ENCODE measurements around the gene OPCML. TPM values are rescaled to one million over a fixed set of nuclear protein-coding genes. Genes with fewer than 3 reads are reported as not detected.

OPCML gene
- polyA plus RNA-seq, 1 donor from 2014 or later: 11.6 TPM

DNA sequence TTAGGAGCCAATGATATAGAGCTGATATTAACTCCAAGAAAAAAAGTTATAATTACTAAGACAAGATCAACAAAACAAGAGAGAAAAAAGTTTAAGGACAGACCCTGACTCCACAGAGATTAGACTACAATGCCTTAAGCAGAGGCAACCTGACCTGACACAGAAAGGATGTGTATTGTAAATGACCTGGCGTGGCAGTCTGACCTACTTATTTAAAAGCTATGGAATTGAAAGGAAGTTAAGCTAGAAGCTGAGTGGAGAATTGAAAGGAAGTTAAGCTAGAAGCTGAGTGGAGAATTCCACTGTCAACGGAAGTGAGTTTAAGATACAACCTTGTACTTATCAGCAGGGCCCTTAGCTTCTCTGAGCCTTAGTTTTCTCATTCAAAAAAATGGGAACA, 885.4 kb downstream of the OPCML start:
- TF ChIP-seq POLR2AphosphoS5 (IDR thresholded peaks at IDR 0.05) (no peak), RAD21 (conservative IDR thresholded peaks at IDR 0.05) (no peak), SMC3 (conservative IDR thresholded peaks at IDR 0.05; ENCODE audit: poor library complexity) (no peak), MXI1 (conservative IDR thresholded peaks at IDR 0.05; ENCODE audit: poor library complexity, severe bottlenecking) (no peak), EP300 (conservative IDR thresholded peaks at IDR 0.05; ENCODE audit: poor library complexity, severe bottlenecking) (no peak), TAF1 (IDR thresholded peaks at IDR 0.05; ENCODE audit: low read depth) (no peak), EZH2 (IDR thresholded peaks at IDR 0.05; ENCODE audit: borderline replicate concordance, insufficient read depth, low read length, poor library complexity, severe bottlenecking) (no peak)
- TF ChIP-seq, protein P1, sequence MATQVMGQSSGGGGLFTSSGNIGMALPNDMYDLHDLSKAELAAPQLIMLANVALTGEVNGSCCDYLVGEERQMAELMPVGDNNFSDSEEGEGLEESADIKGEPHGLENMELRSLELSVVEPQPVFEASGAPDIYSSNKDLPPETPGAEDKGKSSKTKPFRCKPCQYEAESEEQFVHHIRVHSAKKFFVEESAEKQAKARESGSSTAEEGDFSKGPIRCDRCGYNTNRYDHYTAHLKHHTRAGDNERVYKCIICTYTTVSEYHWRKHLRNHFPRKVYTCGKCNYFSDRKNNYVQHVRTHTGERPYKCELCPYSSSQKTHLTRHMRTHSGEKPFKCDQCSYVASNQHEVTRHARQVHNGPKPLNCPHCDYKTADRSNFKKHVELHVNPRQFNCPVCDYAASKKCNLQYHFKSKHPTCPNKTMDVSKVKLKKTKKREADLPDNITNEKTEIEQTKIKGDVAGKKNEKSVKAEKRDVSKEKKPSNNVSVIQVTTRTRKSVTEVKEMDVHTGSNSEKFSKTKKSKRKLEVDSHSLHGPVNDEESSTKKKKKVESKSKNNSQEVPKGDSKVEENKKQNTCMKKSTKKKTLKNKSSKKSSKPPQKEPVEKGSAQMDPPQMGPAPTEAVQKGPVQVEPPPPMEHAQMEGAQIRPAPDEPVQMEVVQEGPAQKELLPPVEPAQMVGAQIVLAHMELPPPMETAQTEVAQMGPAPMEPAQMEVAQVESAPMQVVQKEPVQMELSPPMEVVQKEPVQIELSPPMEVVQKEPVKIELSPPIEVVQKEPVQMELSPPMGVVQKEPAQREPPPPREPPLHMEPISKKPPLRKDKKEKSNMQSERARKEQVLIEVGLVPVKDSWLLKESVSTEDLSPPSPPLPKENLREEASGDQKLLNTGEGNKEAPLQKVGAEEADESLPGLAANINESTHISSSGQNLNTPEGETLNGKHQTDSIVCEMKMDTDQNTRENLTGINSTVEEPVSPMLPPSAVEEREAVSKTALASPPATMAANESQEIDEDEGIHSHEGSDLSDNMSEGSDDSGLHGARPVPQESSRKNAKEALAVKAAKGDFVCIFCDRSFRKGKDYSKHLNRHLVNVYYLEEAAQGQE (IDR thresholded peaks at IDR 0.05; ENCODE audit: borderline replicate concordance): no peak
- TF ChIP-seq, protein P2, sequence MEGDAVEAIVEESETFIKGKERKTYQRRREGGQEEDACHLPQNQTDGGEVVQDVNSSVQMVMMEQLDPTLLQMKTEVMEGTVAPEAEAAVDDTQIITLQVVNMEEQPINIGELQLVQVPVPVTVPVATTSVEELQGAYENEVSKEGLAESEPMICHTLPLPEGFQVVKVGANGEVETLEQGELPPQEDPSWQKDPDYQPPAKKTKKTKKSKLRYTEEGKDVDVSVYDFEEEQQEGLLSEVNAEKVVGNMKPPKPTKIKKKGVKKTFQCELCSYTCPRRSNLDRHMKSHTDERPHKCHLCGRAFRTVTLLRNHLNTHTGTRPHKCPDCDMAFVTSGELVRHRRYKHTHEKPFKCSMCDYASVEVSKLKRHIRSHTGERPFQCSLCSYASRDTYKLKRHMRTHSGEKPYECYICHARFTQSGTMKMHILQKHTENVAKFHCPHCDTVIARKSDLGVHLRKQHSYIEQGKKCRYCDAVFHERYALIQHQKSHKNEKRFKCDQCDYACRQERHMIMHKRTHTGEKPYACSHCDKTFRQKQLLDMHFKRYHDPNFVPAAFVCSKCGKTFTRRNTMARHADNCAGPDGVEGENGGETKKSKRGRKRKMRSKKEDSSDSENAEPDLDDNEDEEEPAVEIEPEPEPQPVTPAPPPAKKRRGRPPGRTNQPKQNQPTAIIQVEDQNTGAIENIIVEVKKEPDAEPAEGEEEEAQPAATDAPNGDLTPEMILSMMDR (IDR thresholded peaks at IDR 0.05; ENCODE audit: poor library complexity, severe bottlenecking): no peak

GRCh38 chr11:132644520-132645239, 887.6 kb downstream of the OPCML start:
- Histone ChIP-seq H3K27ac (ENCODE audit: low read length) (no peak overlapping the region), H3K4me3 (ENCODE audit: low read length) (no peak overlapping the region), H3F3A (ENCODE audit: insufficient read depth, low read length, poor library complexity, severe bottlenecking) (no peaks in the 10 kb centered on the region), H4K20me1 (ENCODE audit: insufficient read depth) (no peaks in the 10 kb centered on the region), H3K79me2 (replicated peaks; ENCODE audit: insufficient read depth, low read length) (no peaks in the 10 kb centered on the region), H3K36me3 (ENCODE audit: insufficient read depth, low read length) (no peaks in the 10 kb centered on the region), H3K9ac (ENCODE audit: low read length) (no peak overlapping the region), H3K27me3 (ENCODE audit: insufficient read depth, low read depth, low read length) (no peaks in the 10 kb centered on the region), H3K9me2 (ENCODE audit: insufficient read depth, low read length) (no peaks in the 10 kb centered on the region), H2AFZ (ENCODE audit: low read depth, low read length) (no peak overlapping the region), H3K9me3 (ENCODE audit: low read length) (no peaks in the 10 kb centered on the region), H3K4me2 (ENCODE audit: low read length) (no peak overlapping the region)
- TF ChIP-seq SMC3 (conservative IDR thresholded peaks at IDR 0.05; ENCODE audit: poor library complexity): no peak
- TF ChIP-seq EZH2 (IDR thresholded peaks at IDR 0.05; ENCODE audit: borderline replicate concordance, insufficient read depth, low read length, poor library complexity, severe bottlenecking): no peak
- no peak for TF ChIP-seq EP300 (conservative IDR thresholded peaks at IDR 0.05; ENCODE audit: poor library complexity, severe bottlenecking)
- TF ChIP-seq TAF1 (IDR thresholded peaks at IDR 0.05; ENCODE audit: low read depth): no peak
- no peak for TF ChIP-seq RAD21 (conservative IDR thresholded peaks at IDR 0.05)
- TF ChIP-seq, protein P2 (IDR thresholded peaks at IDR 0.05; ENCODE audit: poor library complexity, severe bottlenecking): no peak
- no peak for TF ChIP-seq MXI1 (conservative IDR thresholded peaks at IDR 0.05; ENCODE audit: poor library complexity, severe bottlenecking)
- TF ChIP-seq, protein P1 (IDR thresholded peaks at IDR 0.05; ENCODE audit: borderline replicate concordance): no peak
- no peak for TF ChIP-seq POLR2AphosphoS5 (IDR thresholded peaks at IDR 0.05)

More for the DNA sequence above, 885.4 kb downstream of the OPCML start:
- Histone ChIP-seq H3K36me3 (ENCODE audit: insufficient read depth, low read length) (no peaks in the 10 kb centered on the region), H3K9me2 (ENCODE audit: insufficient read depth, low read length) (no peaks in the 10 kb centered on the region), H3F3A (ENCODE audit: insufficient read depth, low read length, poor library complexity, severe bottlenecking) (no peaks in the 10 kb centered on the region), H3K4me2 (ENCODE audit: low read length) (no peak overlapping the region), H3K27me3 (ENCODE audit: insufficient read depth, low read depth, low read length) (no peaks in the 10 kb centered on the region), H2AFZ (ENCODE audit: low read depth, low read length) (no peak overlapping the region), H3K79me2 (replicated peaks; ENCODE audit: insufficient read depth, low read length) (no peaks in the 10 kb centered on the region), H3K4me3 (ENCODE audit: low read length) (no peak overlapping the region), H3K9me3 (ENCODE audit: low read length) (no peaks in the 10 kb centered on the region), H4K20me1 (ENCODE audit: insufficient read depth) (no peaks in the 10 kb centered on the region), H3K27ac (ENCODE audit: low read length) (no peak overlapping the region), H3K9ac (ENCODE audit: low read length) (no peak overlapping the region)
